Measurements from ENCODE around the gene IPO5. TPM values are rescaled to one million over a fixed set of nuclear protein-coding genes. Genes with fewer than 3 reads are reported as not detected.

IPO5 gene
- total and polyA plus RNA-seq, 3 donors from 2014 or later: 231 to 465 (median 323) TPM

DNA sequence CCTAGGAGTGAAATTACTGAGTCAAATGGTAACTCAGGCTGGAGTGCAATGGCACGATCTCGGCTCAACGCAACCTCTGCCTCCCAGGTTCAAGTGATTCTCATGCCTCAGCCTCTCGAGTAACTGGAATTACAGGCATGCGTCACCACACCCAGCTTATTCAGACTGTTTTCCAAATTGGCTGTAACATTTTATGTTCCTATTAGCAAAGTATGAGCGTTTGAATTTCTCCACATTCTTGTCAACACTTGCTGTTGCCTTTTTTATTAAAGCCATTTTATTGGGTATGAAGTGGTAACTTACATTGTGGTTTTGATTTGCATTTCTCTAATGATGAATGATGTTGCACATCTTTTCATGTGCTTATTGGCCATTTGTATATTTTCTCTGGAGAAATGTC lies 7.9 kb downstream of the IPO5 start:
- no peaks in the 10 kb centered on the region for H3K27me3 ChIP-seq
- no peak for DNase-seq

DNA sequence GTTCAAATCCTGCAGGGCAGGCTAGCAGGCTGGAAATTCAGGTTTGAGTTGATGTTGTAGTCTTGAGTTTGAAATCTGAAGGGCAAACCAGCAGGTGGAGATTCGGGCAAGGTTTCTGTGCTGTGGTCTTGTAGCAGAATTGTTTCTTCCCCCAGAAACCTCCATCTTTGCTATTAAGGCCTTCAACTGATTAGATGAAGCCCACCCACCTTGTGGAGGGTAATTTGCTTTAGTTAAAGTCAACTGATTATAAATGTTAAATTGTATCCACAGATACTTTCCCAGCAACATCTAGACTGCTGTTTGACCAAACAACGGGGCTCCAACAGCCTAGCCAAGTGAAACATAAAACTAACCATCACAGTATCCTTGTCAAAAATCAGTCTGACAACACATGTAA lies 9.4 kb downstream of the IPO5 start:
- intact Hi-C loops (cut with DNase I; ENCODE audit: low total_unique reads): no loop called here
- no peaks in the 10 kb centered on the region for H3K36me3 ChIP-seq (ENCODE audit: low read depth, missing control alignments)
- WGBS, 2 donors: 82 to 83% methylated on average over 2 of the region's 2 CpGs

More for the DNA sequence above, 7.9 kb downstream of the IPO5 start:
- Histone ChIP-seq H3K4me3 (no peak overlapping the region), H3K4me1 (no peaks in the 10 kb centered on the region), H3K36me3 (ENCODE audit: low read depth, missing control alignments) (no peaks in the 10 kb centered on the region), H3K27ac (no peak overlapping the region), H3K9me3 (no peaks in the 10 kb centered on the region)
- WGBS, 2 donors: 91 to 95% methylated on average over 6 of the region's 6 CpGs
- intact Hi-C loops (cut with DNase I; ENCODE audit: low total_unique reads): no loop called here
- TF ChIP-seq, protein P1, sequence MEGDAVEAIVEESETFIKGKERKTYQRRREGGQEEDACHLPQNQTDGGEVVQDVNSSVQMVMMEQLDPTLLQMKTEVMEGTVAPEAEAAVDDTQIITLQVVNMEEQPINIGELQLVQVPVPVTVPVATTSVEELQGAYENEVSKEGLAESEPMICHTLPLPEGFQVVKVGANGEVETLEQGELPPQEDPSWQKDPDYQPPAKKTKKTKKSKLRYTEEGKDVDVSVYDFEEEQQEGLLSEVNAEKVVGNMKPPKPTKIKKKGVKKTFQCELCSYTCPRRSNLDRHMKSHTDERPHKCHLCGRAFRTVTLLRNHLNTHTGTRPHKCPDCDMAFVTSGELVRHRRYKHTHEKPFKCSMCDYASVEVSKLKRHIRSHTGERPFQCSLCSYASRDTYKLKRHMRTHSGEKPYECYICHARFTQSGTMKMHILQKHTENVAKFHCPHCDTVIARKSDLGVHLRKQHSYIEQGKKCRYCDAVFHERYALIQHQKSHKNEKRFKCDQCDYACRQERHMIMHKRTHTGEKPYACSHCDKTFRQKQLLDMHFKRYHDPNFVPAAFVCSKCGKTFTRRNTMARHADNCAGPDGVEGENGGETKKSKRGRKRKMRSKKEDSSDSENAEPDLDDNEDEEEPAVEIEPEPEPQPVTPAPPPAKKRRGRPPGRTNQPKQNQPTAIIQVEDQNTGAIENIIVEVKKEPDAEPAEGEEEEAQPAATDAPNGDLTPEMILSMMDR (IDR thresholded peaks at IDR 0.05): no peak
- TF ChIP-seq POLR2A (IDR thresholded peaks at IDR 0.05): no peak

DNA sequence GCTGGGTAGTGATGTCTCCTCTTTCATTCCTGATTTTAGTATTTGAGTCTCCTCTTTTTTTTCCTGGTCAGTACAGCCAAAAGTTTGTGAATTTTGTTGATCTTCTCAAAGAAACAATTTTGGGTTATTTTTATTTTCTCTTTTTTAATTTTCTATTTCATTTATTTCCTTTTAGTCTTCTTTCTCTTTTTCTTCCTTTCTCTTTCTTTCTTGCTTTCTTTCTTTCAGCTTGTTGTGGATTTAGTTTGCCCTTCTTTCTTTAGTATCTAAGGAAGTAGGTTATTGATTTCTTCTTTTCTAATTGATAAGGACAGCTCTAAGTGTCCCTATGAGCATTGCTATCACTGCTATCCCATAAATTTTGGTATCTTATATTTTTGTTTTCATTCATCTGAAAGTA lies 13.8 kb downstream of the IPO5 start:
- intact Hi-C loops (cut with DNase I; ENCODE audit: low total_unique reads): no loop called here
- no peak overlapping the region for H3K27ac ChIP-seq

More for the DNA sequence above, 9.4 kb downstream of the IPO5 start:
- no peaks in the 10 kb centered on the region for H3K27me3 ChIP-seq
- no peaks in the 10 kb centered on the region for H3K4me1 ChIP-seq
- no peaks in the 10 kb centered on the region for H3K9me3 ChIP-seq
- no peak for DNase-seq
- no peak overlapping the region for H3K27ac ChIP-seq
- TF ChIP-seq, protein P1 (IDR thresholded peaks at IDR 0.05): no peak
- no peak for TF ChIP-seq POLR2A (IDR thresholded peaks at IDR 0.05)
- H3K4me3 ChIP-seq: no peak overlapping the region

DNA sequence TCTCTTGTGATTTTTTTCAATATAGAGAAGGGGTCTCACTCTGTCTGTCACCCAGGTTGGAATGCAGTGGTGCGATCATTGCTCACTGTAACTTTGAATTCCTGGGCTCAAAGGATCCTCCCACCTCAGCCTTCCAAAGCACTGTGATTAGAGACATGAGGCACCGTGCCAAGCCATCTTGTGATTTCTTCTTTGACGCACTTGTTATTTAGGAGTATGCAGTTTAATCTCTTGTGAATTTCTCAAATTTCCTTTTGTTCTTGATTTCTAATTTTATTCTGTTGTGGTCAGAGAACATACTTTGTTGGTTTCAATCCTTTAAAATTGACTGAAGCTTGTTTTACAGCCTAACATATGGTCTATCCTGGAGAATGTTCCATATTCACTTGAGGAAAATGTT lies 14.5 kb downstream of the IPO5 start:
- no peaks in the 10 kb centered on the region for H3K4me1 ChIP-seq
- TF ChIP-seq, protein P1 (IDR thresholded peaks at IDR 0.05): no peak
- TF ChIP-seq POLR2A (IDR thresholded peaks at IDR 0.05): no peak
- peak overlapping the region; percentile 41 to 66 for H3K27ac ChIP-seq
- no peaks in the 10 kb centered on the region for H3K9me3 ChIP-seq
- peak; percentile 93 for DNase-seq
- intact Hi-C loops (cut with DNase I; ENCODE audit: low total_unique reads): no loop called here
- no peaks in the 10 kb centered on the region for H3K27me3 ChIP-seq
- WGBS, 2 donors: 60 to 63% methylated on average over 3 of the region's 3 CpGs
- no peaks in the 10 kb centered on the region for H3K36me3 ChIP-seq (ENCODE audit: low read depth, missing control alignments)
- no peak overlapping the region for H3K4me3 ChIP-seq

More for the DNA sequence above, 13.8 kb downstream of the IPO5 start:
- Histone ChIP-seq H3K4me1 (no peaks in the 10 kb centered on the region), H3K9me3 (no peaks in the 10 kb centered on the region), H3K27me3 (no peaks in the 10 kb centered on the region), H3K36me3 (ENCODE audit: low read depth, missing control alignments) (no peaks in the 10 kb centered on the region), H3K4me3 (no peak overlapping the region)
- no peak for TF ChIP-seq POLR2A (IDR thresholded peaks at IDR 0.05)
- TF ChIP-seq, protein P1 (IDR thresholded peaks at IDR 0.05): no peak
- DNase-seq: no peak

DNA sequence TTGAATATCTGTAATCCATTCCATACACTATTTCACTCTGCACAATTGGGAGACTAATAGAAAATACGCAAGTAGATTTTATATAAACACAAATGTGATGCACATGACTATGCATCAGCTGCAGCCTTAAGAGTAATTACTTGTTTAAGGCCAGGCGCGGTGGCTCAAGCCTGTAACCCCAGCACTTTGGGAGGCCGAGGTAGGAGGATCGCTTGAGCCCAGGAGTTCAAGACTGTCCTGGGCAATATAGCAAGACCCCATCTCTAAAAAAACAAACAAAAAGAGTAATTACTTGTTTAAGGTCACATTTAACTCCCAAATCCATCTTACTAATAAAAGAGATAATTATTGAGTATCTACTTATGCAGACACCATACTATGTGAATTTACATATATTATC lies 18.0 kb downstream of the IPO5 start:
- WGBS, 2 donors: 91 to 98% methylated on average over 5 of the region's 5 CpGs

More for the DNA sequence above, 18.0 kb downstream of the IPO5 start:
- no peak for TF ChIP-seq POLR2A (IDR thresholded peaks at IDR 0.05)
- TF ChIP-seq, protein P1 (IDR thresholded peaks at IDR 0.05): no peak
- Histone ChIP-seq H3K9me3 (no peaks in the 10 kb centered on the region), H3K4me1 (no peaks in the 10 kb centered on the region), H3K27ac (no peak overlapping the region), H3K36me3 (ENCODE audit: low read depth, missing control alignments) (no peaks in the 10 kb centered on the region), H3K27me3 (no peaks in the 10 kb centered on the region), H3K4me3 (no peak overlapping the region)
- intact Hi-C loops (cut with DNase I; ENCODE audit: low total_unique reads): no loop called here
- DNase-seq: no peak

Data from testis (tissue), 3 donors.